HepG2 (cell line): ENCODE results near the gene TXNDC2. TPM values are rescaled to one million over a fixed set of nuclear protein-coding genes. Genes with fewer than 3 reads are reported as not detected.
A peak's percentile ranks its signal among the peaks of the same experiment; 100 is the strongest.

ENCODE experiments used
- BCL6 ChIP-seq: IDR thresholded peaks from 2 replicates; pipeline ENCODE4 v1.6.1; 2016; ENCODE audit warnings: missing genetic modification reagents, missing compliant biosample characterization
- MAF1 ChIP-seq: sonication (generic); formaldehyde crosslinking; IDR thresholded peaks from 2 replicates; pipeline ENCODE4 v1.5.0; 2020; ENCODE audit warnings: missing genetic modification reagents, borderline replicate concordance
- MAFG ChIP-seq: sonication (generic); formaldehyde crosslinking; IDR thresholded peaks from 2 replicates; pipeline ENCODE4 v1.5.1; 2020; ENCODE audit warnings: mild to moderate bottlenecking, missing genetic modification reagents
- RCOR2 ChIP-seq: IDR thresholded peaks from 2 replicates; pipeline ENCODE4 v1.6.1; 2016; ENCODE audit warnings: missing biosample characterization, missing genetic modification reagents
- STAT5B ChIP-seq: sonication (generic); formaldehyde crosslinking; IDR thresholded peaks from 2 replicates; pipeline ENCODE4 v1.4.0; 2020; ENCODE audit warnings: missing genetic modification reagents
- ZBTB25 ChIP-seq: IDR thresholded peaks from 2 replicates; pipeline ENCODE4 v1.6.1; 2018; ENCODE audit warnings: missing genetic modification reagents
- ZEB1 ChIP-seq: IDR thresholded peaks from 2 replicates; pipeline ENCODE4 v1.6.1; 2012; ENCODE audit warnings: mild to moderate bottlenecking, low read depth, inconsistent platforms; ENCODE audit not compliant: insufficient replicate concordance
- ZFP91 ChIP-seq: sonication (generic); formaldehyde crosslinking; IDR thresholded peaks from 2 replicates; pipeline ENCODE4 v1.9.0; 2022; ENCODE audit warnings: missing genetic modification reagents, mild to moderate bottlenecking, borderline replicate concordance
- ZMAT3 ChIP-seq: sonication (generic); formaldehyde crosslinking; conservative IDR thresholded peaks from 2 replicates; pipeline ENCODE4 v1.7.0; 2021; ENCODE audit warnings: missing genetic modification reagents
- ZNF574 ChIP-seq: sonication (generic); formaldehyde crosslinking; IDR thresholded peaks from 2 replicates; pipeline ENCODE4 v1.4.0; 2020; ENCODE audit warnings: missing genetic modification reagents
- ZNF709 ChIP-seq: sonication (generic); formaldehyde crosslinking; IDR thresholded peaks from 2 replicates; pipeline ENCODE4 v1.5.0; 2020; ENCODE audit warnings: mild to moderate bottlenecking, missing genetic modification reagents
- ZSCAN12 ChIP-seq: sonication (generic); formaldehyde crosslinking; IDR thresholded peaks from 2 replicates; pipeline ENCODE4 v1.9.0; 2021; ENCODE audit warnings: mild to moderate bottlenecking, missing genetic modification reagents
- ZSCAN22 ChIP-seq: sonication (generic); formaldehyde crosslinking; IDR thresholded peaks from 2 replicates; pipeline ENCODE4 v1.4.0; 2020; ENCODE audit warnings: mild to moderate bottlenecking, missing genetic modification reagents
- polyA plus RNA-seq, 8 experiments: library from polyadenylated mRNA; depleted of rRNA in 3 of 8; stranded (reverse) in 7 of 8; unstranded in 1 of 8; fragments of >200 nt; fragmentation: Illumina TruSeq in 4 of 8; extraction: Trizol in 4 of 8; gene quantifications; 2 replicates each; pipeline versions ENCODE4 v1.2.1 to v1.2.3, GENCODE V29; 2011 to 2016; ENCODE audit warnings: low read depth in 4 of 8, missing spikeins in 1 of 8, mixed read lengths in 1 of 8; ENCODE audit not compliant: insufficient read depth in 1 of 8
- total RNA-seq, 5 experiments: library from RNA; depleted of rRNA; stranded (reverse); fragments of >200 nt; fragmentation: Illumina TruSeq; extraction: Trizol; gene quantifications; 2 replicates each; pipeline ENCODE4 v1.2.3, GENCODE V29; 2016; ENCODE audit warnings: low read depth in 1 of 5
- TF ChIP-seq, protein P1 (sequence below): sonication (generic); formaldehyde crosslinking; IDR thresholded peaks from 2 replicates; pipeline ENCODE4 v1.4.0; 2020; ENCODE audit warnings: missing genetic modification reagents, borderline replicate concordance
- TF ChIP-seq, protein P2 (sequence below): sonication (generic); formaldehyde crosslinking; IDR thresholded peaks from 2 replicates; pipeline ENCODE4 v1.4.0; 2020; ENCODE audit warnings: missing genetic modification reagents
- TF ChIP-seq, protein P3 (sequence below): sonication (generic); formaldehyde crosslinking; IDR thresholded peaks from 2 replicates; pipeline ENCODE4 v1.5.0; 2020; ENCODE audit warnings: missing genetic modification reagents

Gene TXNDC2
- total and polyA plus RNA-seq, 2 of the 13 experiments (the other 11 are each of a cell fraction or from before 2014, with no cell fraction given): not detected

DNA sequence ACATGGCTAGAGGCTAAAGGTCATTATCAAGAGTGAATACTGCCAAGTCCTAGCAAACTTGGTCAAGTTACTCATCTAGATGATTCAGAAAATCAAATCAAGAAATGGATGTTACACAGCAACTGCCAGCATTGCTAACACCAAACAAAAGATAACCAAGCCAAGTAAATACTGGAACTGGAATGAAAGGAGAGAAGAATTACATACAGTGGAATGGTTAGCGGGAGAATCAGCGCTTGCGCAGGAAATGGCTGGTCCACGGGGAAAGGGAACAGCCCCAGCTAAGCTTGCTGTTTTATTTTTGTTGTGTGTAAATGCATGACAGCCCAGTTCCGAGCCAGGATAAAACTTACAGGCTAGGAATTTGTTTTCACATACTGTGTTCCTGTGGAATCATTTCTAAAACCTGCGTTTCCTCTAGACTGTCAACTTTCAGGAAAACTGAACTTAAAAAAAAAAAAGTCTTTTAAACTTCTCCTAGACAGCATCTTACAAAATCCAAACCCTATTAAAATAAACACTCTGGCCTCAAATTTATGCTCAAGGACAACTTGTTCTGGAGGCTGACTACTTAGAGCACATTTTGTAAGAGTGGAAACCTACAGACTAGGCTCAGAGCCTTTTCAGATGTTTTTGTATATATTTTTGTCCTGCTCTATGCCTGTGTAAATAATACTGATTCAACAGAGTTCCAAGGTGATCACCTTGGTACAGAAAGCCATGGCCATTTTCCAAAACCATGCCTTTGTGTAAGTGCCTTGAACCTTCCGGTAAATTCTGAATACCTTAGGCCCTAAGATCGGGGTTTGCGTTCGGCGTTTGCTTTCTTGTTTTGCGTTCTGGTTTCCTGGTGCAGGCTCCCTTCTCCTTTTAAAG is 30.7 kb upstream of the TXNDC2 start (continued):
- TF ChIP-seq, protein P1, sequence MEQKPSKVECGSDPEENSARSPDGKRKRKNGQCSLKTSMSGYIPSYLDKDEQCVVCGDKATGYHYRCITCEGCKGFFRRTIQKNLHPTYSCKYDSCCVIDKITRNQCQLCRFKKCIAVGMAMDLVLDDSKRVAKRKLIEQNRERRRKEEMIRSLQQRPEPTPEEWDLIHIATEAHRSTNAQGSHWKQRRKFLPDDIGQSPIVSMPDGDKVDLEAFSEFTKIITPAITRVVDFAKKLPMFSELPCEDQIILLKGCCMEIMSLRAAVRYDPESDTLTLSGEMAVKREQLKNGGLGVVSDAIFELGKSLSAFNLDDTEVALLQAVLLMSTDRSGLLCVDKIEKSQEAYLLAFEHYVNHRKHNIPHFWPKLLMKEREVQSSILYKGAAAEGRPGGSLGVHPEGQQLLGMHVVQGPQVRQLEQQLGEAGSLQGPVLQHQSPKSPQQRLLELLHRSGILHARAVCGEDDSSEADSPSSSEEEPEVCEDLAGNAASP (CRISPR knock-in tag): peak; percentile 66; the same call in 1 of the 2 replicates
- TF ChIP-seq ZSCAN12 (CRISPR knock-in tag): no peak
- TF ChIP-seq MAFG (CRISPR knock-in tag): no peak
- no peak for TF ChIP-seq STAT5B
- no peak for TF ChIP-seq ZEB1
- TF ChIP-seq, protein P2, sequence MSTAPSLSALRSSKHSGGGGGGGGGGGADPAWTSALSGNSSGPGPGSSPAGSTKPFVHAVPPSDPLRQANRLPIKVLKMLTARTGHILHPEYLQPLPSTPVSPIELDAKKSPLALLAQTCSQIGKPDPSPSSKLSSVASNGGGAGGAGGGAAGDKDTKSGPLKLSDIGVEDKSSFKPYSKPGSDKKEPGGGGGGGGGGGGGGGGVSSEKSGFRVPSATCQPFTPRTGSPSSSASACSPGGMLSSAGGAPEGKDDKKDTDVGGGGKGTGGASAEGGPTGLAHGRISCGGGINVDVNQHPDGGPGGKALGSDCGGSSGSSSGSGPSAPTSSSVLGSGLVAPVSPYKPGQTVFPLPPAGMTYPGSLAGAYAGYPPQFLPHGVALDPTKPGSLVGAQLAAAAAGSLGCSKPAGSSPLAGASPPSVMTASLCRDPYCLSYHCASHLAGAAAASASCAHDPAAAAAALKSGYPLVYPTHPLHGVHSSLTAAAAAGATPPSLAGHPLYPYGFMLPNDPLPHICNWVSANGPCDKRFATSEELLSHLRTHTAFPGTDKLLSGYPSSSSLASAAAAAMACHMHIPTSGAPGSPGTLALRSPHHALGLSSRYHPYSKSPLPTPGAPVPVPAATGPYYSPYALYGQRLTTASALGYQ (CRISPR knock-in tag): peak; percentile 59; the same call in 1 of the 2 replicates
- 0 out of 2 replicates have a peak, but pooled peaks have one; percentile 33 for TF ChIP-seq ZMAT3 (CRISPR knock-in tag)
- TF ChIP-seq ZFP91: no peak
- TF ChIP-seq ZNF709 (CRISPR knock-in tag): no peak
- no peak for TF ChIP-seq MAF1 (CRISPR knock-in tag)
- no peak for TF ChIP-seq ZNF574
- peak; percentile 73; the same call in 1 of the 2 replicates for TF ChIP-seq BCL6 (CRISPR knock-in tag)
- TF ChIP-seq, protein P3, sequence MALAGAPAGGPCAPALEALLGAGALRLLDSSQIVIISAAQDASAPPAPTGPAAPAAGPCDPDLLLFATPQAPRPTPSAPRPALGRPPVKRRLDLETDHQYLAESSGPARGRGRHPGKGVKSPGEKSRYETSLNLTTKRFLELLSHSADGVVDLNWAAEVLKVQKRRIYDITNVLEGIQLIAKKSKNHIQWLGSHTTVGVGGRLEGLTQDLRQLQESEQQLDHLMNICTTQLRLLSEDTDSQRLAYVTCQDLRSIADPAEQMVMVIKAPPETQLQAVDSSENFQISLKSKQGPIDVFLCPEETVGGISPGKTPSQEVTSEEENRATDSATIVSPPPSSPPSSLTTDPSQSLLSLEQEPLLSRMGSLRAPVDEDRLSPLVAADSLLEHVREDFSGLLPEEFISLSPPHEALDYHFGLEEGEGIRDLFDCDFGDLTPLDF (CRISPR knock-in tag): 0 out of 2 replicates have a peak, but pooled peaks have one; percentile 23
- TF ChIP-seq RCOR2 (CRISPR knock-in tag): peak; percentile 53; the same call in 1 of the 2 replicates
- TF ChIP-seq ZSCAN22 (CRISPR knock-in tag): no peak
- TF ChIP-seq ZBTB25 (CRISPR knock-in tag): no peak
